ENCODE data around the gene KRTAP10-4. TPM values are rescaled to one million over a fixed set of nuclear protein-coding genes. Genes with fewer than 3 reads are reported as not detected.

KRTAP10-4 gene
- total and polyA plus RNA-seq, 4 donors = not detected

DNA sequence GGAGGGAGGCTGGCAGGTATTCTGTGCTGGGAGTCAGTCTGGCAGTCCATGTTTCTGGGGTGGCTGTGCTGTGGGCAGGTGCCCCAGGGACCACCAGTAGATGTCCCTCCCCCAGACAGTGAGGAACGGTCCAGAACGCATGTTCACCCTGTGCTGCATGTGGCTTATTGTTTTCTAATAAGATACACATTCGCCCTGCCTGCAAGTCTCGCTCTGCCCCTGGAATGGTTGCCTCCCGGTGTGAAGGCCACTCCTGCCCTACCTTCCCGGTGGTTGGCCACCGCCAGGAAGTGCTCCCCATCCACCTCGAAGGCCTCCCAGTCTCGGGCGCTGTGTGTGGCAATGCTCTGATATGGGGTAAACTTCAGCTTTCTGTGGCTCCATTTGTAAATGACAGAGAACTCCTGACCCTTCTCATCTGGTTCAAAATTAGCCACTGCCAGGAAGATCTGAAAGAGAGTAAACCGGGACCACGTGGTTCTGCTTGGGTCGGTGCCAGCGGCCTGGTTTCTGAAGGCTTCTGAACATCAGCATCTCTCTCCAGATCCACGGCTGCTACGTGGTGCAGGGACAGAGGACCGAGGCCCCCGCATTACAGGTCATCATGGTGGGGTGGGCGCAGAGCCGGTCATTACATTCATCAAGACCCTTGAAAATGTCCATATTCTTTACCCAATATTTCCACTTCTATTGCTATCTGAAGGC, 48.0 kb upstream of the KRTAP10-4 start:
- TF ChIP-seq JUND (IDR thresholded peaks at IDR 0.05) (no peak), RXRA (IDR thresholded peaks at IDR 0.05) (no peak), NR2F2 (IDR thresholded peaks at IDR 0.05) (no peak)
- Histone ChIP-seq H3K27me3 (ENCODE audit: control insufficient read depth in 4 of 4, insufficient read depth in 4 of 4, low read length in 3 of 4) (no peaks in the 10 kb centered on the region), H3K4me3 (ENCODE audit: low read depth in 1 of 3, low read length in 3 of 3) (no peak overlapping the region), H3K9ac (ENCODE audit: low read depth in 1 of 2, low read length in 2 of 2) (no peak overlapping the region), H3K36me3 (ENCODE audit: control insufficient read depth in 4 of 4, insufficient read depth in 3 of 4, low read depth in 1 of 4, low read length in 3 of 4) (no peaks in the 10 kb centered on the region), H3K9me3 (ENCODE audit: control insufficient read depth in 4 of 4, low read length in 3 of 4) (no peaks in the 10 kb centered on the region), H3K27ac (ENCODE audit: low read depth in 1 of 2, low read length in 2 of 2) (no peak overlapping the region), H3K4me1 (ENCODE audit: control insufficient read depth in 4 of 4, insufficient read depth in 4 of 4, low read length in 3 of 4) (no peaks in the 10 kb centered on the region)
- DNase-seq (ENCODE audit: low spot score) = no peak
- WGBS = 83% methylated on average over 20 of the region's 20 CpGs

DNA sequence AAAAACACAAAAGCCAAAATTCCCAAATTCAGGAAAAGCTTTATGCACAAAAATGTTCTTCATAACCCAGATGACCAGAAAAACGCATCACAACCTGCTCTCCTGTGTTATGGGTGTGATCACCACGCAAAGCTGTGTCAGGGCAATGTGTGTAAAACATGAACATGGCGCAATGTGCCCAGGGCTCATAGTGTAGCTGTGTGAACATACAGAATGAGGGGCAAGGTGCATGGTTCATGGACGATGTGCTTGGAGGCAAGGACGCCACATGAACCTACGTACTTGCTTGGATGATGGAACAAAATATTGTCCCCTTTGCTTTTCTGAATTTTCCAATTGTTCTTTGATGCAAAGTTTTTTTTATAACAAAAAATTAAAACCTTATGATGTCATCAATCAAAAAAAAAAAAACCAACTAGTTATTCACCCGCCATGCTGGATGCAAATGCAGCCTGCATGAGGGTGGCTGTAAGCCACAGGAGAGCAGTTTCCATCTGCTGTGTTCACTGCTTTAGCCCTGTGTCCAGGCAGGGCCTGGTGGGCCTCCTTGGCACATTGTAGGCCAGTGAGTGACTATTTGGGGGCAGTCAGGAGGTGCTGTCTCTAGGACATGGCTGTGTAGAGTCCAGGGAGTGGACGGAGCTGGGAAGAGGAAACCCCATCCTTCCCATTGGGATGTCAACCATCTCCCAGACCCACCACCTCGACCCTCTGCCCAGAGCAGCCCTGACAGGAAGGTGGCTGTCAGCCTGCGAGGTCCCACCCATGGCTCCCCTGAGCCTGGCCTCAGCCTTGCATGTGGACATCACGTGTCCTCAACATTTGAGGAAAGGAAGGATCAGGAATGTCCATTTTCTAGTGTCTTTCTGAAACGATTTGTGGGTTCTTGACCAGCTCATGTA, 47.2 kb upstream of the KRTAP10-4 start:
- no peak for DNase-seq (ENCODE audit: low spot score)
- TF ChIP-seq FOXA2 (IDR thresholded peaks at IDR 0.05) (no peak), EGR1 (IDR thresholded peaks at IDR 0.05; ENCODE audit: low read depth in 2 of 2) (no peak), NR2F2 (IDR thresholded peaks at IDR 0.05) (no peak), SP1 (IDR thresholded peaks at IDR 0.05) (no peak), GABPA (IDR thresholded peaks at IDR 0.05 in 1 of 2, conservative IDR thresholded peaks at IDR 0.05 in 1 of 2) (no peak), HNF4A (conservative IDR thresholded peaks at IDR 0.05) (no peak), HNF4G (IDR thresholded peaks at IDR 0.05) (no peak), YY1 (IDR thresholded peaks at IDR 0.05) (no peak), JUND (IDR thresholded peaks at IDR 0.05) (no peak), RAD21 (IDR thresholded peaks at IDR 0.05) (no peak), FOXA1 (IDR thresholded peaks at IDR 0.05) (no peak), RXRA (IDR thresholded peaks at IDR 0.05) (no peak)
- TF ChIP-seq, protein P1, sequence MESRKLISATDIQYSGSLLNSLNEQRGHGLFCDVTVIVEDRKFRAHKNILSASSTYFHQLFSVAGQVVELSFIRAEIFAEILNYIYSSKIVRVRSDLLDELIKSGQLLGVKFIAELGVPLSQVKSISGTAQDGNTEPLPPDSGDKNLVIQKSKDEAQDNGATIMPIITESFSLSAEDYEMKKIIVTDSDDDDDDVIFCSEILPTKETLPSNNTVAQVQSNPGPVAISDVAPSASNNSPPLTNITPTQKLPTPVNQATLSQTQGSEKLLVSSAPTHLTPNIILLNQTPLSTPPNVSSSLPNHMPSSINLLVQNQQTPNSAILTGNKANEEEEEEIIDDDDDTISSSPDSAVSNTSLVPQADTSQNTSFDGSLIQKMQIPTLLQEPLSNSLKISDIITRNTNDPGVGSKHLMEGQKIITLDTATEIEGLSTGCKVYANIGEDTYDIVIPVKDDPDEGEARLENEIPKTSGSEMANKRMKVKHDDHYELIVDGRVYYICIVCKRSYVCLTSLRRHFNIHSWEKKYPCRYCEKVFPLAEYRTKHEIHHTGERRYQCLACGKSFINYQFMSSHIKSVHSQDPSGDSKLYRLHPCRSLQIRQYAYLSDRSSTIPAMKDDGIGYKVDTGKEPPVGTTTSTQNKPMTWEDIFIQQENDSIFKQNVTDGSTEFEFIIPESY (IDR thresholded peaks at IDR 0.05) = no peak
- TF ChIP-seq, protein P2, sequence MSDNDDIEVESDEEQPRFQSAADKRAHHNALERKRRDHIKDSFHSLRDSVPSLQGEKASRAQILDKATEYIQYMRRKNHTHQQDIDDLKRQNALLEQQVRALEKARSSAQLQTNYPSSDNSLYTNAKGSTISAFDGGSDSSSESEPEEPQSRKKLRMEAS (IDR thresholded peaks at IDR 0.05) = no peak
- TF ChIP-seq, protein P3, sequence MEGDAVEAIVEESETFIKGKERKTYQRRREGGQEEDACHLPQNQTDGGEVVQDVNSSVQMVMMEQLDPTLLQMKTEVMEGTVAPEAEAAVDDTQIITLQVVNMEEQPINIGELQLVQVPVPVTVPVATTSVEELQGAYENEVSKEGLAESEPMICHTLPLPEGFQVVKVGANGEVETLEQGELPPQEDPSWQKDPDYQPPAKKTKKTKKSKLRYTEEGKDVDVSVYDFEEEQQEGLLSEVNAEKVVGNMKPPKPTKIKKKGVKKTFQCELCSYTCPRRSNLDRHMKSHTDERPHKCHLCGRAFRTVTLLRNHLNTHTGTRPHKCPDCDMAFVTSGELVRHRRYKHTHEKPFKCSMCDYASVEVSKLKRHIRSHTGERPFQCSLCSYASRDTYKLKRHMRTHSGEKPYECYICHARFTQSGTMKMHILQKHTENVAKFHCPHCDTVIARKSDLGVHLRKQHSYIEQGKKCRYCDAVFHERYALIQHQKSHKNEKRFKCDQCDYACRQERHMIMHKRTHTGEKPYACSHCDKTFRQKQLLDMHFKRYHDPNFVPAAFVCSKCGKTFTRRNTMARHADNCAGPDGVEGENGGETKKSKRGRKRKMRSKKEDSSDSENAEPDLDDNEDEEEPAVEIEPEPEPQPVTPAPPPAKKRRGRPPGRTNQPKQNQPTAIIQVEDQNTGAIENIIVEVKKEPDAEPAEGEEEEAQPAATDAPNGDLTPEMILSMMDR (IDR thresholded peaks at IDR 0.05; ENCODE audit: low read depth, low read length, missing input control) = no peak
- TF ChIP-seq, protein P4, sequence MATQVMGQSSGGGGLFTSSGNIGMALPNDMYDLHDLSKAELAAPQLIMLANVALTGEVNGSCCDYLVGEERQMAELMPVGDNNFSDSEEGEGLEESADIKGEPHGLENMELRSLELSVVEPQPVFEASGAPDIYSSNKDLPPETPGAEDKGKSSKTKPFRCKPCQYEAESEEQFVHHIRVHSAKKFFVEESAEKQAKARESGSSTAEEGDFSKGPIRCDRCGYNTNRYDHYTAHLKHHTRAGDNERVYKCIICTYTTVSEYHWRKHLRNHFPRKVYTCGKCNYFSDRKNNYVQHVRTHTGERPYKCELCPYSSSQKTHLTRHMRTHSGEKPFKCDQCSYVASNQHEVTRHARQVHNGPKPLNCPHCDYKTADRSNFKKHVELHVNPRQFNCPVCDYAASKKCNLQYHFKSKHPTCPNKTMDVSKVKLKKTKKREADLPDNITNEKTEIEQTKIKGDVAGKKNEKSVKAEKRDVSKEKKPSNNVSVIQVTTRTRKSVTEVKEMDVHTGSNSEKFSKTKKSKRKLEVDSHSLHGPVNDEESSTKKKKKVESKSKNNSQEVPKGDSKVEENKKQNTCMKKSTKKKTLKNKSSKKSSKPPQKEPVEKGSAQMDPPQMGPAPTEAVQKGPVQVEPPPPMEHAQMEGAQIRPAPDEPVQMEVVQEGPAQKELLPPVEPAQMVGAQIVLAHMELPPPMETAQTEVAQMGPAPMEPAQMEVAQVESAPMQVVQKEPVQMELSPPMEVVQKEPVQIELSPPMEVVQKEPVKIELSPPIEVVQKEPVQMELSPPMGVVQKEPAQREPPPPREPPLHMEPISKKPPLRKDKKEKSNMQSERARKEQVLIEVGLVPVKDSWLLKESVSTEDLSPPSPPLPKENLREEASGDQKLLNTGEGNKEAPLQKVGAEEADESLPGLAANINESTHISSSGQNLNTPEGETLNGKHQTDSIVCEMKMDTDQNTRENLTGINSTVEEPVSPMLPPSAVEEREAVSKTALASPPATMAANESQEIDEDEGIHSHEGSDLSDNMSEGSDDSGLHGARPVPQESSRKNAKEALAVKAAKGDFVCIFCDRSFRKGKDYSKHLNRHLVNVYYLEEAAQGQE (IDR thresholded peaks at IDR 0.05) = no peak
- TF ChIP-seq, protein P5, sequence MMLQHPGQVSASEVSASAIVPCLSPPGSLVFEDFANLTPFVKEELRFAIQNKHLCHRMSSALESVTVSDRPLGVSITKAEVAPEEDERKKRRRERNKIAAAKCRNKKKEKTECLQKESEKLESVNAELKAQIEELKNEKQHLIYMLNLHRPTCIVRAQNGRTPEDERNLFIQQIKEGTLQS (IDR thresholded peaks at IDR 0.05) = no peak
- no peaks in the 10 kb centered on the region for H3K27me3 ChIP-seq (ENCODE audit: control insufficient read depth in 4 of 4, insufficient read depth in 4 of 4, low read length in 3 of 4)

More for the DNA sequence above, 47.2 kb upstream of the KRTAP10-4 start:
- Histone ChIP-seq H3K9ac (ENCODE audit: low read depth in 1 of 2, low read length in 2 of 2) (no peak overlapping the region), H3K4me3 (ENCODE audit: low read depth in 1 of 3, low read length in 3 of 3) (no peak overlapping the region), H3K27ac (ENCODE audit: low read depth in 1 of 2, low read length in 2 of 2) (no peak overlapping the region), H3K9me3 (ENCODE audit: control insufficient read depth in 4 of 4, low read length in 3 of 4) (no peaks in the 10 kb centered on the region), H3K36me3 (ENCODE audit: control insufficient read depth in 4 of 4, insufficient read depth in 3 of 4, low read depth in 1 of 4, low read length in 3 of 4) (no peaks in the 10 kb centered on the region), H3K4me1 (ENCODE audit: control insufficient read depth in 4 of 4, insufficient read depth in 4 of 4, low read length in 3 of 4) (no peaks in the 10 kb centered on the region)
- 85% methylated on average over 12 of the region's 12 CpGs for WGBS
